ENCODE data around the gene CHN2. TPM values are rescaled to one million over a fixed set of nuclear protein-coding genes. Genes with fewer than 3 reads are reported as not detected.

The CHN2 gene
- total RNA-seq, 1 experiment from 2014 or later, result 18.8 TPM

GRCh38 chr7:29288181-29289091 is 93.9 kb downstream of the CHN2 start:
- intact Hi-C loops (cut with micrococcal nuclease; ENCODE audit: unreplicated experiment), result no loop called here
- DNase-seq, result no peak
- POLR2A ChIA-PET, result no interaction called here
- CTCF ChIA-PET, result interaction anchor here (0.5 to 0.6 kb wide), 2 partner anchors 46 to 85 kb away, joined by 7 to 9 read pairs; no protein-coding TSS in a partner anchor
- Histone ChIP-seq H3K9me3 (no peaks in the 10 kb centered on the region), H3K27me3 (replicated peaks; ENCODE audit: control insufficient read depth, insufficient read depth, low read length) (no peaks in the 10 kb centered on the region), H3K36me3 (ENCODE audit: control insufficient read depth, insufficient read depth, low read length) (no peaks in the 10 kb centered on the region; the same call in 1 of the 2 replicates), H3K4me3 (ENCODE audit: low read depth, low read length) (no peak overlapping the region), H3K4me1 (peaks cover 49% of the 10 kb centered on the region)
- Mint-ChIP-seq H3K27ac (ENCODE audit: unreplicated experiment) (no peak overlapping the region), H3K36me3 (ENCODE audit: insufficient read depth, unreplicated experiment) (no peaks in the 10 kb centered on the region), H3K9me3 (ENCODE audit: unreplicated experiment) (no peaks in the 10 kb centered on the region), H3K4me3 (ENCODE audit: unreplicated experiment) (no peak overlapping the region), H3K4me1 (ENCODE audit: low read depth, unreplicated experiment) (peaks cover 35% of the 10 kb centered on the region), H3K27me3 (ENCODE audit: insufficient read depth, unreplicated experiment) (no peaks in the 10 kb centered on the region)
- TF ChIP-seq CTCF (IDR thresholded peaks at IDR 0.05; ENCODE audit: insufficient read depth in 1 of 2, low read depth in 1 of 2, low read length in 1 of 2, severe bottlenecking in 1 of 2, unreplicated experiment in 1 of 2), result no peak
- no TSS peak for BruUV-seq (replicated peaks)

GRCh38 chr7:29289156-29290021 is 94.8 kb downstream of the CHN2 start:
- no peaks in the 10 kb centered on the region for H3K27me3 ChIP-seq (replicated peaks; ENCODE audit: control insufficient read depth, insufficient read depth, low read length)
- H3K4me1 Mint-ChIP-seq (ENCODE audit: low read depth, unreplicated experiment), result peaks cover 39% of the 10 kb centered on the region
- BruUV-seq (replicated peaks), result no TSS peak
- DNase-seq, result no peak
- no peaks in the 10 kb centered on the region for H3K9me3 Mint-ChIP-seq (ENCODE audit: unreplicated experiment)
- no peak for TF ChIP-seq CTCF (IDR thresholded peaks at IDR 0.05; ENCODE audit: insufficient read depth in 1 of 2, low read depth in 1 of 2, low read length in 1 of 2, severe bottlenecking in 1 of 2, unreplicated experiment in 1 of 2)
- peaks cover 51% of the 10 kb centered on the region for H3K4me1 ChIP-seq
- H3K9me3 ChIP-seq, result no peaks in the 10 kb centered on the region
- ChIA-PET POLR2A (no interaction called here), CTCF (no interaction called here)
- no peaks in the 10 kb centered on the region for H3K36me3 Mint-ChIP-seq (ENCODE audit: insufficient read depth, unreplicated experiment)
- H3K27me3 Mint-ChIP-seq (ENCODE audit: insufficient read depth, unreplicated experiment), result no peaks in the 10 kb centered on the region
- H3K4me3 Mint-ChIP-seq (ENCODE audit: unreplicated experiment), result no peak overlapping the region
- H3K27ac Mint-ChIP-seq (ENCODE audit: unreplicated experiment), result no peak overlapping the region
- intact Hi-C loops (cut with micrococcal nuclease; ENCODE audit: unreplicated experiment), result no loop called here
- H3K36me3 ChIP-seq (ENCODE audit: control insufficient read depth, insufficient read depth, low read length), result no peaks in the 10 kb centered on the region; the same call in 1 of the 2 replicates
- no peak overlapping the region for H3K4me3 ChIP-seq (ENCODE audit: low read depth, low read length)

- H3K4me1 ChIP-seq, result peaks cover 51% of the 10 kb centered on the region
- ChIA-PET CTCF (no interaction called here), POLR2A (no interaction called here)
- no peak overlapping the region for H3K27ac Mint-ChIP-seq (ENCODE audit: unreplicated experiment)
- no peaks in the 10 kb centered on the region for H3K27me3 ChIP-seq (replicated peaks; ENCODE audit: control insufficient read depth, insufficient read depth, low read length)
- no peaks in the 10 kb centered on the region for H3K9me3 ChIP-seq
- H3K36me3 ChIP-seq (ENCODE audit: control insufficient read depth, insufficient read depth, low read length), result no peaks in the 10 kb centered on the region; the same call in 1 of the 2 replicates
- intact Hi-C loops (cut with micrococcal nuclease; ENCODE audit: unreplicated experiment), result no loop called here
- DNase-seq, result no peak
- no peak overlapping the region for H3K4me3 ChIP-seq (ENCODE audit: low read depth, low read length)
- H3K36me3 Mint-ChIP-seq (ENCODE audit: insufficient read depth, unreplicated experiment), result no peaks in the 10 kb centered on the region
- TF ChIP-seq CTCF (IDR thresholded peaks at IDR 0.05; ENCODE audit: insufficient read depth in 1 of 2, low read depth in 1 of 2, low read length in 1 of 2, severe bottlenecking in 1 of 2, unreplicated experiment in 1 of 2), result no peak
- no peaks in the 10 kb centered on the region for H3K27me3 Mint-ChIP-seq (ENCODE audit: insufficient read depth, unreplicated experiment)
- no peaks in the 10 kb centered on the region for H3K9me3 Mint-ChIP-seq (ENCODE audit: unreplicated experiment)
- H3K4me3 Mint-ChIP-seq (ENCODE audit: unreplicated experiment), result no peak overlapping the region
- peaks cover 39% of the 10 kb centered on the region for H3K4me1 Mint-ChIP-seq (ENCODE audit: low read depth, unreplicated experiment)
- no TSS peak for BruUV-seq (replicated peaks)
Measured at GRCh38 chr7:29290829-29291228, 96.3 kb downstream of the CHN2 start.

Data from Caco-2 (cell line).